ENCODE data around the gene SPAG5. TPM values are rescaled to one million over a fixed set of nuclear protein-coding genes. Genes with fewer than 3 reads are reported as not detected.
A peak's percentile ranks its signal among the peaks of the same experiment; 100 is the strongest.

Gene SPAG5
- total RNA-seq, 2 donors from 2014 or later: 25.6 to 81.8 TPM

DNA sequence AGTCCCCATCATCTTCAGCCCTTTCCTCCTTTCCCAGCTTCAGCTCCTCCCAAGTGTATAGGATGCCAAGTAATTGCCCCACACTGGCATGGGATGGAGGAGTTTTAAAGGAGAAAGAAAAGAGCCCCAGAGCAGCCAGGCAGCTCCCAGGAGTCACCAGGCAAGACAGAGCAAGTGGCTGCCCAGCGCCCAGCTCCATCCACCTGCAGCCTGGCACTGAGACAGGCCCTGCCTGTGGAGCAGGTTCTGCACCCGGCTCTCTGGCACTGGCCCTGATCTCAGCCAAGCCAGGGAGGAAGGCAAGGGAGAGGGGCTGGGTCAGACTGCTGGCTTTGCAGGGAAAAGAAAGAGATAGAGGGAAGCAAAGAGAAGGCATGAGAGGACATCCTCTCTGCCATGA, 71.0 kb downstream of the SPAG5 start:
- Histone ChIP-seq H3K9ac (ENCODE audit: low read depth in 2 of 2, low read length in 2 of 2) (no peak overlapping the region), H3K27me3 (no peaks in the 10 kb centered on the region), H3K27ac (peak overlapping the region; percentile 49), H3K4me1 (peaks cover 22% of the 10 kb centered on the region), H3K4me3 (no peak overlapping the region), H3K9me3 (no peaks in the 10 kb centered on the region), H3K36me3 (no peaks in the 10 kb centered on the region)
- intact Hi-C loops (cut with DNase I): no loop called here
- peak; percentile 66 for DNase-seq
- TF ChIP-seq, protein P1, sequence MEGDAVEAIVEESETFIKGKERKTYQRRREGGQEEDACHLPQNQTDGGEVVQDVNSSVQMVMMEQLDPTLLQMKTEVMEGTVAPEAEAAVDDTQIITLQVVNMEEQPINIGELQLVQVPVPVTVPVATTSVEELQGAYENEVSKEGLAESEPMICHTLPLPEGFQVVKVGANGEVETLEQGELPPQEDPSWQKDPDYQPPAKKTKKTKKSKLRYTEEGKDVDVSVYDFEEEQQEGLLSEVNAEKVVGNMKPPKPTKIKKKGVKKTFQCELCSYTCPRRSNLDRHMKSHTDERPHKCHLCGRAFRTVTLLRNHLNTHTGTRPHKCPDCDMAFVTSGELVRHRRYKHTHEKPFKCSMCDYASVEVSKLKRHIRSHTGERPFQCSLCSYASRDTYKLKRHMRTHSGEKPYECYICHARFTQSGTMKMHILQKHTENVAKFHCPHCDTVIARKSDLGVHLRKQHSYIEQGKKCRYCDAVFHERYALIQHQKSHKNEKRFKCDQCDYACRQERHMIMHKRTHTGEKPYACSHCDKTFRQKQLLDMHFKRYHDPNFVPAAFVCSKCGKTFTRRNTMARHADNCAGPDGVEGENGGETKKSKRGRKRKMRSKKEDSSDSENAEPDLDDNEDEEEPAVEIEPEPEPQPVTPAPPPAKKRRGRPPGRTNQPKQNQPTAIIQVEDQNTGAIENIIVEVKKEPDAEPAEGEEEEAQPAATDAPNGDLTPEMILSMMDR (IDR thresholded peaks at IDR 0.05): no peak

Other genes starting within 250 kb of the SPAG5 start
- 100 to 1,000 TPM in 1 of 2 donors, 10 to 100 TPM in 1; 80.3 to 132 TPM for gene POLDIP2, start 241.5 kb downstream of the SPAG5 start, total RNA-seq
- not detected for gene SEBOX, start 233.8 kb downstream of the SPAG5 start, total RNA-seq
- gene VTN, start 228.7 kb downstream of the SPAG5 start, total RNA-seq: 1 to 10 TPM in 1 of 2 donors, not detected in 1; 1.8 TPM
- gene SARM1, start 227.3 kb downstream of the SPAG5 start, total RNA-seq: 10 to 100 TPM in 1 of 2 donors, 1 to 10 TPM in 1; 7.7 to 10.8 TPM
- 1 to 10 TPM; 4.3 to 5.4 TPM for gene SLC46A1, start 192.8 kb downstream of the SPAG5 start, total RNA-seq
- gene SLC13A2, start 125.4 kb downstream of the SPAG5 start, total RNA-seq: 10 to 100 TPM; 24.7 to 40.5 TPM
- gene FOXN1, start 92.7 kb downstream of the SPAG5 start, total RNA-seq: under 1 TPM in 1 of 2 donors, not detected in 1; 0.32 TPM
- 10 to 100 TPM; 31.4 to 39.8 TPM for gene UNC119, start 46.4 kb downstream of the SPAG5 start, total RNA-seq
- 10 to 100 TPM; 71.9 to 82.7 TPM for gene PIGS, start 27.5 kb downstream of the SPAG5 start, total RNA-seq
- 100 to 1,000 TPM in 1 of 2 donors, 10 to 100 TPM in 1; 14.4 to 111 TPM for gene ALDOC, start 22.1 kb downstream of the SPAG5 start, total RNA-seq
- gene RSKR, start 15.2 kb upstream of the SPAG5 start, total RNA-seq: 10 to 100 TPM in 1 of 2 donors, 1 to 10 TPM in 1; 3.2 to 16.2 TPM
- gene BLTP2, start 46.1 kb upstream of the SPAG5 start, total RNA-seq: 100 to 1,000 TPM; 114 to 202 TPM
- 10 to 100 TPM; 50.7 to 56.4 TPM for gene SDF2, start 62.9 kb upstream of the SPAG5 start, total RNA-seq
- gene SUPT6H, start 63.2 kb upstream of the SPAG5 start, total RNA-seq: 10 to 100 TPM; 40.1 to 47.1 TPM
- gene PROCA1, start 112.9 kb upstream of the SPAG5 start, total RNA-seq: 1 to 10 TPM; 1.0 to 2.5 TPM
- gene RAB34, start 118.8 kb upstream of the SPAG5 start, total RNA-seq: 10 to 100 TPM in 1 of 2 donors, 1 to 10 TPM in 1; 6.2 to 14.0 TPM
- gene RPL23A, start 121.0 kb upstream of the SPAG5 start, total RNA-seq: 1,000 to 10,000 TPM; 1,201 to 1,388 TPM
- gene TLCD1, start 127.2 kb upstream of the SPAG5 start, total RNA-seq: 10 to 100 TPM in 1 of 2 donors, 1 to 10 TPM in 1; 5.7 to 20.4 TPM
- gene NEK8, start 129.8 kb upstream of the SPAG5 start, total RNA-seq: 1 to 10 TPM; 3.0 to 6.7 TPM
- 100 to 1,000 TPM in 1 of 2 donors, 10 to 100 TPM in 1; 92.1 to 128 TPM for gene TRAF4, start 145.0 kb upstream of the SPAG5 start, total RNA-seq
- gene FAM222B, start 243.8 kb upstream of the SPAG5 start, total RNA-seq: 10 to 100 TPM; 27.9 to 35.4 TPM

Measured in colonic mucosa (tissue), 4 donors.